ENCODE measurements around the gene RAD54L. TPM values are rescaled to one million over a fixed set of nuclear protein-coding genes. Genes with fewer than 3 reads are reported as not detected.

RAD54L gene
- total and polyA plus RNA-seq, 2 experiments from 2014 or later: 4.2 to 6.2 TPM

DNA sequence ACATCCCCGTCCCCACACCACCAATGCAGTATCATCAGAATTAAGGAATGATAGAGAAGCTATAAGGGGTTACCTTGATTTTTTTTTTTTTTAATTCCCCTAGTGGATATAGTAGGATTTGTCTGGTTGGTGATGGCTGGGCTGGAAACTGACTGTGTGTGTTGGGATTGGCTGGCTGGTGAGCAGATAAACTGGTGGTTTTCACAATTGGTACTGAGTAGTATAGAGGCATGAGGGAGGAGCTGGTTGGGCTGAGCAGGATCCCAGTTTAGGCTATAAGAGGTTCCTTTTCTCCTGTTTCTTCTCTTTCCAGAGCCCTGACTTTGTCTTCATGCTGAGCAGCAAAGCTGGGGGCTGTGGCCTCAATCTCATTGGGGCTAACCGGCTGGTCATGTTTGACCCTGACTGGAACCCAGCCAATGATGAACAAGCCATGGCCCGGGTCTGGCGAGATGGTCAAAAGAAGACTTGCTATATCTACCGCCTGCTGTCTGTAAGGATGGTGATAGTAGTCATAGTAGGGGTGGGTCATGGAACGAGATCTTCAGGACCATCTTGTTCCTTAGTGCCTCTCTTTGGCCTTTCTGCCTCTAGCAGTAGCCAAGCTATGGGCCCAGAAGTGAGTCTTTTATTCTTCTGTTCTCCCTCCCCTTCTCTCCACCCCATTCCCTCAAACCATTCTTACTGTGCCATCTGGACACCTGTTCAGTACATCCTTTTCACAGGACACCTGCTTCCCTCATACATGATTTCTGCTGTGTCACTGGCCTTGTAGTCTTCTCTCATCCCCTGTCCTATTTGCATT, 26.9 kb downstream of the RAD54L start:
- H3K27ac ChIP-seq: no peak overlapping the region
- TF ChIP-seq, protein P1, sequence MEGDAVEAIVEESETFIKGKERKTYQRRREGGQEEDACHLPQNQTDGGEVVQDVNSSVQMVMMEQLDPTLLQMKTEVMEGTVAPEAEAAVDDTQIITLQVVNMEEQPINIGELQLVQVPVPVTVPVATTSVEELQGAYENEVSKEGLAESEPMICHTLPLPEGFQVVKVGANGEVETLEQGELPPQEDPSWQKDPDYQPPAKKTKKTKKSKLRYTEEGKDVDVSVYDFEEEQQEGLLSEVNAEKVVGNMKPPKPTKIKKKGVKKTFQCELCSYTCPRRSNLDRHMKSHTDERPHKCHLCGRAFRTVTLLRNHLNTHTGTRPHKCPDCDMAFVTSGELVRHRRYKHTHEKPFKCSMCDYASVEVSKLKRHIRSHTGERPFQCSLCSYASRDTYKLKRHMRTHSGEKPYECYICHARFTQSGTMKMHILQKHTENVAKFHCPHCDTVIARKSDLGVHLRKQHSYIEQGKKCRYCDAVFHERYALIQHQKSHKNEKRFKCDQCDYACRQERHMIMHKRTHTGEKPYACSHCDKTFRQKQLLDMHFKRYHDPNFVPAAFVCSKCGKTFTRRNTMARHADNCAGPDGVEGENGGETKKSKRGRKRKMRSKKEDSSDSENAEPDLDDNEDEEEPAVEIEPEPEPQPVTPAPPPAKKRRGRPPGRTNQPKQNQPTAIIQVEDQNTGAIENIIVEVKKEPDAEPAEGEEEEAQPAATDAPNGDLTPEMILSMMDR (IDR thresholded peaks at IDR 0.05; ENCODE audit: poor library complexity): no peak
- TF ChIP-seq EZH2 (IDR thresholded peaks at IDR 0.05; ENCODE audit: borderline replicate concordance): no peak
- TF ChIP-seq EZH2phosphoT487 (IDR thresholded peaks at IDR 0.05; ENCODE audit: low read depth, severe bottlenecking, unreplicated experiment): no peak
- H3K4me1 ChIP-seq (ENCODE audit: insufficient read depth): no peaks in the 10 kb centered on the region
- H3K9me2 ChIP-seq (replicated peaks; ENCODE audit: insufficient read depth): no peaks in the 10 kb centered on the region
- H3K79me2 ChIP-seq: no peaks in the 10 kb centered on the region
- no peaks in the 10 kb centered on the region for H3K9me3 ChIP-seq (ENCODE audit: low read depth)
- H2AFZ ChIP-seq: no peak overlapping the region
- no peak for DNase-seq (ENCODE audit: low spot score)
- no peaks in the 10 kb centered on the region for H3K27me3 ChIP-seq
- H4K20me1 ChIP-seq (ENCODE audit: insufficient read depth, poor library complexity, severe bottlenecking): no peaks in the 10 kb centered on the region
- no peak overlapping the region for H3K4me2 ChIP-seq
- no peaks in the 10 kb centered on the region for H3K36me3 ChIP-seq (replicated peaks; ENCODE audit: insufficient read depth, low read depth)
- no peak overlapping the region for H3K4me3 ChIP-seq
- 97% methylated on average over 6 of the region's 6 CpGs for WGBS (ENCODE audit: low lambda C conversion rate, missing lambda C conversion rate)

DNA sequence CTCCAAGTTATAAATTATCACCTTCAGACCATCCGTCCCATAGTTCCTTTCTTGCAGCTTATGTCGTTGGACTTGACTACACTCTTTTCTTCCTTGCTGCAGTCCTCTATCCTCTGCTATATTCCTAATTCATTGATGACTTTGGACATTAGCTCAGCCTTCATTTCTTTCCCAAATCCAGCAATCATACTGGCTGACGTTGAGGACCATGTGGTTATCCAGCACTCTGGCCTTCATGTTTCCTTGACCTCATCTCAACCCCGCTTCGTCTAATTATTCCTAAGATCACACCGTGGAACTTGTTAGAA, 27.4 kb downstream of the RAD54L start:
- WGBS (ENCODE audit: low lambda C conversion rate, missing lambda C conversion rate): 100% methylated on average over 6 of the region's 6 CpGs
- H3K27ac ChIP-seq: no peak overlapping the region

DNA sequence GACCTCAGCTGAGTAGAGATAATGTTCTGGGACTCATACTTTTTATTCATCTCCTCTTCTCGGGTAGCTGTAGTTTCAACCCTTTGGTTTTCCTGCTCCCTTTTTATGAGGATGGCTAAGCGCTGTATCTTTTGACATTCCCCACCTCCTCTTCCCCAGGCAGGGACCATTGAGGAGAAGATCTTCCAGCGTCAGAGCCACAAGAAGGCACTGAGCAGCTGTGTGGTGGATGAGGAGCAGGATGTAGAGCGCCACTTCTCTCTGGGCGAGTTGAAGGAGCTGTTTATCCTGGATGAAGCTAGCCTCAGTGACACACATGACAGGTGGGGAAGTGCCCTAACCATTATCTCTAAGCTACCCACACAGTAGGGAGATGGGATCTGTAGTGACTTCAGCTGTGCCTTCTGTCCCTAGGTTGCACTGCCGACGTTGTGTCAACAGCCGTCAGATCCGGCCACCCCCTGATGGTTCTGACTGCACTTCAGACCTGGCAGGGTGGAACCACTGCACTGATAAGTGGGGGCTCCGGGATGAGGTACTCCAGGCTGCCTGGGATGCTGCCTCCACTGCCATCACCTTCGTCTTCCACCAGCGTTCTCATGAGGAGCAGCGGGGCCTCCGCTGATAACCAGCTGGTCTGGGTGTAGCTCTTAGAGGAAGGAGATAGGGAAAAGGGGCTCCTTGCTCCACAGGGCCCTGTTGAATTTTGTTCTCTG, 30.3 kb downstream of the RAD54L start:
- no peak overlapping the region for H3K4me3 ChIP-seq
- H3K36me3 ChIP-seq (replicated peaks; ENCODE audit: insufficient read depth, low read depth): no peaks in the 10 kb centered on the region
- H3K9me3 ChIP-seq (ENCODE audit: low read depth): no peaks in the 10 kb centered on the region
- H2AFZ ChIP-seq: no peak overlapping the region
- no peaks in the 10 kb centered on the region for H3K79me2 ChIP-seq
- no peak overlapping the region for H3K4me2 ChIP-seq
- H3K27ac ChIP-seq: no peak overlapping the region
- H3K4me1 ChIP-seq (ENCODE audit: insufficient read depth): no peaks in the 10 kb centered on the region
- WGBS (ENCODE audit: low lambda C conversion rate, missing lambda C conversion rate): 90% methylated on average over 14 of the region's 14 CpGs
- DNase-seq (ENCODE audit: low spot score): no peak
- TF ChIP-seq EZH2phosphoT487 (IDR thresholded peaks at IDR 0.05; ENCODE audit: low read depth, severe bottlenecking, unreplicated experiment) (no peak), EZH2 (IDR thresholded peaks at IDR 0.05; ENCODE audit: borderline replicate concordance) (no peak)
- TF ChIP-seq, protein P1 (IDR thresholded peaks at IDR 0.05; ENCODE audit: poor library complexity): no peak
- H3K27me3 ChIP-seq: no peaks in the 10 kb centered on the region
- no peaks in the 10 kb centered on the region for H3K9me2 ChIP-seq (replicated peaks; ENCODE audit: insufficient read depth)
- no peaks in the 10 kb centered on the region for H4K20me1 ChIP-seq (ENCODE audit: insufficient read depth, poor library complexity, severe bottlenecking)

More for the DNA sequence above, 27.4 kb downstream of the RAD54L start:
- H3K4me2 ChIP-seq: no peak overlapping the region
- no peaks in the 10 kb centered on the region for H3K9me2 ChIP-seq (replicated peaks; ENCODE audit: insufficient read depth)
- TF ChIP-seq EZH2 (IDR thresholded peaks at IDR 0.05; ENCODE audit: borderline replicate concordance): no peak
- TF ChIP-seq, protein P1 (IDR thresholded peaks at IDR 0.05; ENCODE audit: poor library complexity): no peak
- TF ChIP-seq EZH2phosphoT487 (IDR thresholded peaks at IDR 0.05; ENCODE audit: low read depth, severe bottlenecking, unreplicated experiment): no peak
- no peak for DNase-seq (ENCODE audit: low spot score)
- H3K36me3 ChIP-seq (replicated peaks; ENCODE audit: insufficient read depth, low read depth): no peaks in the 10 kb centered on the region
- no peak overlapping the region for H3K4me3 ChIP-seq
- no peaks in the 10 kb centered on the region for H3K79me2 ChIP-seq
- H3K4me1 ChIP-seq (ENCODE audit: insufficient read depth): no peaks in the 10 kb centered on the region
- H4K20me1 ChIP-seq (ENCODE audit: insufficient read depth, poor library complexity, severe bottlenecking): no peaks in the 10 kb centered on the region
- no peak overlapping the region for H2AFZ ChIP-seq
- no peaks in the 10 kb centered on the region for H3K9me3 ChIP-seq (ENCODE audit: low read depth)
- no peaks in the 10 kb centered on the region for H3K27me3 ChIP-seq

Measured in hepatocyte (in vitro differentiated cells).